Smooth muscle cell (in vitro differentiated cells): ENCODE measurements around the gene PABPN1L. TPM values are rescaled to one million over a fixed set of nuclear protein-coding genes. Genes with fewer than 3 reads are reported as not detected.

Experiments used
- DNase-seq: peaks from one replicate; lab custom pipeline; 2025; ENCODE audit not compliant: unreplicated experiment; lab: John Stamatoyannopoulos, UW
- H2AFZ ChIP-seq: fragments of 200-600 bp; sonication (generic); 2 replicates; pipeline ENCODE4 v1.6.0; 2016; ENCODE audit warnings: antibody characterized with exemption, low read depth, mild to moderate bottlenecking
- H3F3A ChIP-seq: fragments of 200-600 bp; sonication (generic); 2 replicates; pipeline ENCODE4 v1.6.0; 2017; ENCODE audit warnings: antibody characterized with exemption, low read depth
- H3K27ac ChIP-seq: fragments of 200-600 bp; sonication (generic); 2 replicates; pipeline ENCODE4 v1.5.1; 2016; ENCODE audit warnings: low read depth, mild to moderate bottlenecking
- H3K27me3 ChIP-seq: fragments of 200-600 bp; sonication (generic); 2 replicates; pipeline ENCODE4 v1.6.1; 2016; ENCODE audit warnings: low read depth, mild to moderate bottlenecking
- H3K36me3 ChIP-seq: fragments of 200-600 bp; sonication (generic); 2 replicates; pipeline ENCODE4 v1.5.1; 2016; ENCODE audit warnings: low read depth
- H3K4me1 ChIP-seq: fragments of 200-600 bp; sonication (generic); 2 replicates; pipeline ENCODE4 v1.5.1; 2016; ENCODE audit warnings: low read depth
- H3K4me2 ChIP-seq: fragments of 200-600 bp; sonication (generic); 2 replicates; pipeline ENCODE4 v1.6.0; 2016; ENCODE audit warnings: mild to moderate bottlenecking
- H3K4me3 ChIP-seq: fragments of 200-600 bp; sonication (generic); 2 replicates; pipeline ENCODE4 v1.5.1; 2016; ENCODE audit warnings: mild to moderate bottlenecking
- H3K79me2 ChIP-seq: fragments of 200-600 bp; sonication (generic); 2 replicates; pipeline ENCODE4 v1.6.0; 2016; ENCODE audit warnings: low read depth, mild to moderate bottlenecking
- H3K9ac ChIP-seq: fragments of 200-600 bp; sonication (generic); 2 replicates; pipeline ENCODE4 v1.6.0; 2016; ENCODE audit warnings: low read depth
- H3K9me3 ChIP-seq: fragments of 200-600 bp; sonication (generic); replicated peaks from 2 replicates; pipeline ENCODE4 v1.5.1; 2016; ENCODE audit warnings: low read depth
- H4K20me1 ChIP-seq: fragments of 200-600 bp; sonication (generic); 2 replicates; pipeline ENCODE4 v1.6.0; 2016; ENCODE audit warnings: low read depth
- WGBS: methylation state at CpG from one replicate; pipeline ENCODE4 v1.1.7; 2016; ENCODE audit warnings: low lambda C conversion rate; 5-methylcytosine and 5-hydroxymethylcytosine counted together
- polyA plus RNA-seq: library from polyadenylated mRNA; unstranded; fragments of >200 nt; fragmentation: Nextera tagmentation; extraction: Ambion mirVana; gene quantifications from 2 replicates; pipeline ENCODE4 v1.2.1, GENCODE V29; 2016
- total RNA-seq: library from RNA; depleted of rRNA; stranded (reverse); fragments of >200 nt; gene quantifications from 2 replicates; pipeline ENCODE4 v1.2.3, GENCODE V29; 2014
- TF ChIP-seq, protein P1 (sequence below): fragments of 200-600 bp; sonication (generic); IDR thresholded peaks from 2 replicates; pipeline ENCODE4 v1.5.1; 2017; ENCODE audit warnings: borderline replicate concordance, mild to moderate bottlenecking, antibody characterized with exemption; ENCODE audit not compliant: insufficient read depth, poor library complexity, severe bottlenecking

The PABPN1L gene
- total and polyA plus RNA-seq, 2 experiments from 2014 or later, result not detected

DNA sequence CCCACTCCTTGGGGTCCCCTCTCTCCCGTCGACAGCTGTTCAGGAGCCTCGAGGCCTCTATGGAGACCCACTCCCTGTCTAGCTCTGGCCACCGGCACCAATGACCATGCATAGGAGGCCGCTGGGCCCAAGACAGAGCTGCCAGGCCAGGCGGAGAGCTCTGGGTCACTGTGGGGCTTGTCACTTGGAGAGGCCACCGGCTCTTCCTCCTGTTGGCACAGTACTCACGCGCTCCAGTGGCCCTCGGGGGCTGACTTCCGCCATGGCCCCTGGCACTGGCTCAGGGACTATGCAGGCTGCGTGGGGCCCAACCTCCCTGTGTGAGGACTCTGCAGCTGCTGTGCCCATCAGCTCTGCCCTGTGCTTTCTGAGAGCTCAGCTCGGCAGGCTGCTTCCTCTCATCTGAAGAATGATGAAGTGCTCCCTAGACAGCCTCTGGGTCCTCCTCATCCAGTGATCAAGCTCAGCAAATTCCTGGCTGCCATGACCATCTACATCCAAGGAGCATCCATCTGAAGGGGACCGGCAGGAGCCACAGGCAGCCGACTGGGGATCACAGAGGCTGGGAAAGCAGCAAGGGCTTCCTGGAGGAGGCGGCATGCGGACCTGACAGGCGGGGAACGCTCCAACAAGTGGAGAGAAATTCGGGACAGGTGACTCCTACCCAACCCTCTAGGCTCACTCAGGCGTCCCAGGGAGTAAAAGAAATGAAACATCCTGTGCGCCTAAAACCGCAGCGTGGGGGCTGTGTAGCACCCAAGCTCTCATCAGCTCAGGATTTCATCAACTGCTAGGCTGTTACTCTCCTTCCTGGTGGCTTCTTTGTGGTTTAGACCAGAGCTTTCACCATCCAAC is 26.5 kb downstream of the PABPN1L start:
- no peak for DNase-seq
- no peaks in the 10 kb centered on the region for H3K27me3 ChIP-seq
- no peaks in the 10 kb centered on the region for H3F3A ChIP-seq
- H2AFZ ChIP-seq, result no peak overlapping the region
- peaks cover 14% of the 10 kb centered on the region for H4K20me1 ChIP-seq
- no peak overlapping the region for H3K4me2 ChIP-seq
- H3K9me3 ChIP-seq, result no peaks in the 10 kb centered on the region
- no peaks in the 10 kb centered on the region for H3K36me3 ChIP-seq
- H3K4me1 ChIP-seq, result no peaks in the 10 kb centered on the region
- H3K4me3 ChIP-seq, result no peak overlapping the region
- no peak overlapping the region for H3K27ac ChIP-seq
- TF ChIP-seq, protein P1, sequence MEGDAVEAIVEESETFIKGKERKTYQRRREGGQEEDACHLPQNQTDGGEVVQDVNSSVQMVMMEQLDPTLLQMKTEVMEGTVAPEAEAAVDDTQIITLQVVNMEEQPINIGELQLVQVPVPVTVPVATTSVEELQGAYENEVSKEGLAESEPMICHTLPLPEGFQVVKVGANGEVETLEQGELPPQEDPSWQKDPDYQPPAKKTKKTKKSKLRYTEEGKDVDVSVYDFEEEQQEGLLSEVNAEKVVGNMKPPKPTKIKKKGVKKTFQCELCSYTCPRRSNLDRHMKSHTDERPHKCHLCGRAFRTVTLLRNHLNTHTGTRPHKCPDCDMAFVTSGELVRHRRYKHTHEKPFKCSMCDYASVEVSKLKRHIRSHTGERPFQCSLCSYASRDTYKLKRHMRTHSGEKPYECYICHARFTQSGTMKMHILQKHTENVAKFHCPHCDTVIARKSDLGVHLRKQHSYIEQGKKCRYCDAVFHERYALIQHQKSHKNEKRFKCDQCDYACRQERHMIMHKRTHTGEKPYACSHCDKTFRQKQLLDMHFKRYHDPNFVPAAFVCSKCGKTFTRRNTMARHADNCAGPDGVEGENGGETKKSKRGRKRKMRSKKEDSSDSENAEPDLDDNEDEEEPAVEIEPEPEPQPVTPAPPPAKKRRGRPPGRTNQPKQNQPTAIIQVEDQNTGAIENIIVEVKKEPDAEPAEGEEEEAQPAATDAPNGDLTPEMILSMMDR, result no peak
- H3K79me2 ChIP-seq, result no peaks in the 10 kb centered on the region
- no peak overlapping the region for H3K9ac ChIP-seq
- WGBS, result 97% methylated on average over 24 of the region's 24 CpGs

DNA sequence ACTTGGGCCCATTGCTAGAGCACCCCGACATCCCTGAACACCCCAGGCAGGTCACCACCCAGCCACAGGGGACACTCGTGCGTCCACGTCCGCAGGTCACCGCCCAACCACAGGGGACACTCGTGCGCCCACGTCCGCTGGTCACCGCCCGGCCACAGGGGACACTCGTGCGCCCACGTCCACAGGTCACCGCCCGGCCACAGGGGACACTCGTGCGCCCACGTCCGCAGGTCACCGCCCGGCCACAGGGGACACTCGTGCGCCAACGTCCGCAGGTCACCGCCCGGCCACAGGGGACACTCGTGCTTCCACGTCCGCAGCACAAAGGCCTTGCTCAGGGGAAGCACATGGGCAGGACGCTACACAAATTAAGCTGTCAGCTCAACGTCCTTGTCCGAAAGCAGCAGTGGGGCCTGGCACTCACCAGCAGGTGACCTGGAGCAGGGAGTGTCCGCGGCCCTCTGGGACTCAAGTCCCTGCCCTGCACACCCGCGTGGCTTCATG is 27.4 kb downstream of the PABPN1L start:
- 98% methylated on average over 38 of the region's 39 CpGs for WGBS
- H3K4me3 ChIP-seq, result no peak overlapping the region
- H3K9me3 ChIP-seq, result no peaks in the 10 kb centered on the region
- no peak overlapping the region for H3K9ac ChIP-seq
- no peaks in the 10 kb centered on the region for H3F3A ChIP-seq
- no peak overlapping the region for H3K27ac ChIP-seq
- H3K36me3 ChIP-seq, result no peaks in the 10 kb centered on the region
- TF ChIP-seq, protein P1, result no peak
- H3K27me3 ChIP-seq, result no peaks in the 10 kb centered on the region
- no peaks in the 10 kb centered on the region for H3K4me1 ChIP-seq
- H4K20me1 ChIP-seq, result peaks cover 5% of the 10 kb centered on the region
- no peak for DNase-seq
- no peak overlapping the region for H3K4me2 ChIP-seq
- no peaks in the 10 kb centered on the region for H3K79me2 ChIP-seq
- H2AFZ ChIP-seq, result no peak overlapping the region

DNA sequence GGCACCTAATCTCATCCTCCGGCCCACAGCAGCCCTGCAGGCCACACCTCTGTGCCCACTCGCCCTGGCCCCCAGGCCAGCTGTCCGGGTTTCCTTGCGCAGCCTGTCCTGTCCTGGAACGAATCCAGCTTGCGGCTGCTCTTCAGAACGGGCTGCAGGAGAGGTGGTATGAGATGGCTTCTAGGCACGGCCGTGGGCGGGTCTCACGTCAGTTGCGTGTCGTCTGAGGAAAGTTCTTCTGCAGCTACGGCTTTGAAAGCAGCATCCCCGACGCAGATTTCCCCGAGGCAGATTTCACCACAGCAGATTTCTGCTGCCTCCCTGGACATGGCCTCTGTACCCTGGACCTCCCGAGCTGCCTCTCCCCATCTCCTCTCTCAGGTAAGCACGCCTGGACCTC is 27.9 kb downstream of the PABPN1L start:
- H4K20me1 ChIP-seq, result peaks cover 5% of the 10 kb centered on the region

More for the DNA sequence above, 27.9 kb downstream of the PABPN1L start:
- 96% methylated on average over 18 of the region's 19 CpGs for WGBS
- H3K9me3 ChIP-seq, result no peaks in the 10 kb centered on the region
- no peak overlapping the region for H3K4me3 ChIP-seq
- no peaks in the 10 kb centered on the region for H3K36me3 ChIP-seq
- no peak for DNase-seq
- no peaks in the 10 kb centered on the region for H3K4me1 ChIP-seq
- no peaks in the 10 kb centered on the region for H3F3A ChIP-seq
- no peaks in the 10 kb centered on the region for H3K79me2 ChIP-seq
- no peak overlapping the region for H3K9ac ChIP-seq
- H2AFZ ChIP-seq, result no peak overlapping the region
- TF ChIP-seq, protein P1, result no peak
- no peaks in the 10 kb centered on the region for H3K27me3 ChIP-seq
- H3K27ac ChIP-seq, result no peak overlapping the region
- H3K4me2 ChIP-seq, result no peak overlapping the region
